T-helper 1 cell treated with Interleukin-12 subunit alpha and Interleukin-12 subunit beta and Interleukin-4 antibody, amounts not matched to agents 30 ng/mL and 1 ng/mL, for 36 hours (primary cell): ENCODE data around the gene ZNF649. TPM values are rescaled to one million over a fixed set of nuclear protein-coding genes. Genes with fewer than 3 reads are reported as not detected.

Experiments
- intact Hi-C: fragments of 100-400 bp; cut with micrococcal nuclease; formaldehyde crosslinking; loops from one replicate; pipeline ENCODE4 v1.15.1; 2024
- total RNA-seq: library from RNA; stranded (reverse); gene quantifications from 2 replicates; pipeline ENCODE4 v1.2.3, GENCODE V29; 2022

ZNF649 gene
- total RNA-seq, result 11.3 and 11.7 TPM in 2 replicates

- intact Hi-C loops, result loop anchor here (1.0 to 10.0 kb wide), 4 partner anchors 23 to 510 kb away; partner anchors contain the start of genes C19orf84, ZNF350 and ZNF613
Measured at GRCh38 chr19:51904331-51905165, at the start of gene ZNF649. Gene ZNF649 (minus strand): TSS chr19:51905017. CDS start chr19:51900107, 4,910 bp downstream.

- intact Hi-C loops, result no loop called here
Measured at GRCh38 chr19:51948975-51949374, 44.2 kb upstream of the ZNF649 start.

DNA sequence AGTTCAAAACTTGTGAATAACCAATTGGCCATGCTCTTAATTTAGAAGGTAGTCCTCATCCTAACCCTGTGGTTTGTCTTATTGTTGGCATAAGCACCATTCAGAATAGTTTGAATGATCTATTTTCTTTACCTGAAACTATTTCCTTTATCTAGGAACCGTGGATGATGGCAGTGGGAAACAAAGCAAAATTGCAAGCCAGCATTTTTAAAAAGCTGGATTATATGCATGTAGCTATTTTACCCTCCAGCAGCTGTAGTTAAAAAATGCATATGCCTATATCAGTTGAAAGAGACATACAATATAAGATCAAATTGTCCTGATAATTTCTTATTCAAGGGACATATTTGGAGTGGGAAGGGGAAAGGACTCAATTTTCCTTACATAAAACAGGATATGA, 41.8 kb upstream of the ZNF649 start:
- intact Hi-C loops, result no loop called here

GRCh38 chr19:51944798-51945552, 40.2 kb upstream of the ZNF649 start:
- intact Hi-C loops, result no loop called here

DNA sequence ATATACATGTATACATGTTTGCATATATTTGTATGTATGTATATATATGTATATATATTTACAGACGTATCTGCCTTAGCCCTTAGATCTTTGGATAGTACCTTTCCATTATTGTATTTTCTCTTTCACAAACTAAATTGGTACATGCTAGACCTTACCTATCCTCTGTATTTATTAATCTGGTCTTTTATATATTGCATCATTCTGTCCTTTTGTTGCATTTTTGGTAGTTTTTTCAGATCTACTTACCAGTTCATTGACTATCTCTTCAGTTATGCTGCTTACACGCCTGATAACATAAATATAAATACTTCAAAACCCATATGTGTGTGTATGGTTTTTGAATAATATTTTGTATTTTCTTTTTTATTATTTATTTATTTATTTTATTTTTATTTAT, 34.1 kb upstream of the ZNF649 start:
- intact Hi-C loops, result no loop called here

- intact Hi-C loops, result no loop called here
Measured at GRCh38 chr19:51931921-51932320, 27.1 kb upstream of the ZNF649 start.

- intact Hi-C loops, result loop anchor here (1.0 to 5.0 kb wide), 12 partner anchors 23 to 1405 kb away; partner anchors contain the start of genes ZNF350, ZNF432, ZNF614 and ZNF615
Measured at GRCh38 chr19:51927859-51928258, 23.0 kb upstream of the ZNF649 start.

- intact Hi-C loops, result loop anchor here (1.0 to 5.0 kb wide), 12 partner anchors 22 to 1406 kb away; partner anchors contain the start of genes ZNF350, ZNF432, ZNF614 and ZNF615
Measured at GRCh38 chr19:51926784-51927741, 22.2 kb upstream of the ZNF649 start, which contains the start of gene ZNF613. Gene ZNF613 (plus strand): TSS chr19:51927472. CDS start chr19:51936221, 8,749 bp downstream.

DNA sequence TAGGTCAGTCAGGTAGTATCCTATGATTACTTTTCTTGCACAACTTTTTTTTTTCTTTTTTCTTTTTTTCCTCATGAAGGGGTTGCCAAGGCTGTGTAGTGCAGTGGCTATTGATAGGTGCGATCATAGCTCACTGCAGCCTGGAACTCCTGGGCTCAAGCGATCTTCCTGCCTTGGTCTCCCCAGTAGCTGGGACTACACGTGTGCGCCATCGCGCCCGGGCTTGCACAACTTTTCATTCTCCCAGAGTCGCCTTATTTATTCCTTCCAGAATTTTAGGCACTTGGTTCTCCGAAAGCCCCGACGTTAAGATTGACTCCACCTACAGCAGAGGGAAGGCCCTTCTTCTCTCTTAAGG, 21.6 kb upstream of the ZNF649 start:
- intact Hi-C loops, result loop anchor here (2.0 to 5.0 kb wide), 2 partner anchors 311 to 1406 kb away; partner anchors contain the start of gene ZNF845

DNA sequence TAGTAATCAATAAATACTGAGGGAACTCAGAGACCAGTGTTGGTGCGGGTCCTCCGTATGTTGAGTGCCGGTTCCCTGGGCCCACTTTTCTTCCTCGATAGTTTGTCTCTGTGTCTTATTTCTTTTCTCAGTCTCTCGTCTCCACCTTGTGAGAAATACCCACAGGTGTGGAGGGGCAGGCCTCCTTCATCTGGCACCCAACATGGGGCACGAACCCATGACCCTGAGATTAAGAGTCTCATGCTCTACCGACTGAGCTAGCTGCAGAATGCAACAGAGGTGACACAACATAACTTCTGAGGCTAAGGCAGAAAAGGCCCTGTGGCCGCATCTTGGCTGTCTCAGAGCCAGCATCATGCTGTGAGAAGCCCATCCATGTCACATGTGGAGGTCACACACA, 17.1 kb upstream of the ZNF649 start:
- intact Hi-C loops, result no loop called here

DNA sequence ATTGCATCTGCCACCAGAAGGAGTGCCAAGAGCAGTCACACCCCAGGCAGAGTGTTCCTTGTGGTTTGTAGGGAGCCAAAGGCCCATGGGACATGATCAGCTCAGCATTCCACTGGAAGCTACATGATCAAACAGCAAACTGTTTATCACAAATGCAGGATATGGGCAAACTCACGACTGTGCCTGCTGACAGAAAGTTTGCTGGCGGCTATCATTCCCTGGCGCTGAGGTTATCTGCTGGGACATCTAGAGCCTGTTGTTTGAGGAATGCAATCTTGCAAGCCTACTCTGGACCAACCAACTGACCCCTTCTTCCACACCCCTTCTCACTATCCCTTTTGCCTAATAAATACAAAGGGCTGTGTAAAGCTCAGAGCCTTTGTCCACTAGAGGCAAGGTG, 14.8 kb upstream of the ZNF649 start:
- intact Hi-C loops, result no loop called here

DNA sequence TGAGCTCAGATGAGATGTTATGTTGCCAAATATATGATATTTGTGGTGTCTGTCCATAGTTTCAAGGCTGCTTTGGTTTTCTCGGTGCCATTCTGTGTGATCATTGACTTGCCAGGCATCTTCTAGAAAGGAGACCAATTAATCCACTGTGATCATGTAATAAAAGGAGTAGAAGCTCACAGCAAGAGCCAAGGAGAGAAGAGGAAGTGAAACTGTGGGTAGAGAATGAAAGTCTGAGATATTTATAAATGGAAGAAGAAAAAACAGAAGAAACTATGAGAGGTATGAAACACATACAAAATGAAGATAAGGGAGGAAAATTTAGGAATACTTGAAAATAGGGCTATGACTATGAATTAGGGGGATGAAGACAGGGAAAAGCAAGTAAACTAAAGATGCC, 11.3 kb upstream of the ZNF649 start:
- intact Hi-C loops, result no loop called here

- intact Hi-C loops, result no loop called here
Measured at GRCh38 chr19:51915324-51915867, 10.6 kb upstream of the ZNF649 start.

GRCh38 chr19:51907981-51908380, 3.2 kb upstream of the ZNF649 start:
- intact Hi-C loops, result loop anchor here (10.0 kb wide), 1 partner anchor 513 kb away; the partner anchor contains the start of gene C19orf84

DNA sequence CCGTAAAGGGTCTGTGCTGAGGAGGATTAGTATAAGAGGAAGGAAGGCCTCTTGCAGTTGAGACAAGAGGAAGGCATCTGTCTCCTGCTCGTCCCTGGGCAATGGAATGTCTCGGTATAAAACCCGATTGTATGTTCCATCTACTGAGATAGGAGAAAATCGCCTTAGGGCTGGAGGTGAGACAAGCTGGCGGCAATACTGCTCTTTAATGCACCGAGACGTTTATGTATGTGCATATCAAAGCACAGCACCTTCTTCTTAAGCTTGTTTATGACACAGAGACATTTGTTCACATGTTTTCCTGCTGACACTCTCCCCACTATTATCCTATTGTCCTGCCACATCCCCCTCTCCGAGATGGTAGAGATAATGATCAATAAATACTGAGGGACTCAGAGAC, 1.3 kb upstream of the ZNF649 start:
- intact Hi-C loops, result loop anchor here (10.0 kb wide), 1 partner anchor 511 kb away; the partner anchor contains the start of gene C19orf84

DNA sequence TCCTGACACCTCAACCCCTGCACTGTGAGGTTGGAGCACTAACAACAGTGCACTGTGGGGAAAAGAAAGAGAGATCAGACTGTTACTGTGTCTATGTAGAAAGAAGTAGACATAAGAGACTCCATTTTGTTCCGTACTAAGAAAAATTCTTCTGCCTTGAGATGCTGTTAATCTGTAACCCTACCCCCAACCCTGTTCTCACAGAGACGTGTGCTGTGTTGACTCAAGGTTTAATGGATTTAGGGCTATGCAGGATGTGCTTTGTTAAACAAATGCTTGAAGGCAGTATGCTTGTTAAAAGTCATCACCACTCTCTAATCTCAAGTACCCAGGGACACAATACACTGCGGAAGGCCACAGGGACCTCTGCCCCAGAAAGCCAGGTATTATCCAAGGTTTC, 822 bp upstream of the ZNF649 start:
- intact Hi-C loops, result loop anchor here (1.0 to 10.0 kb wide), 4 partner anchors 22 to 511 kb away; partner anchors contain the start of genes C19orf84, ZNF350 and ZNF613

- intact Hi-C loops, result loop anchor here (1.0 to 10.0 kb wide), 4 partner anchors 22 to 510 kb away; partner anchors contain the start of genes C19orf84, ZNF350 and ZNF613
Measured at GRCh38 chr19:51905206-51905605, 389 bp upstream of the ZNF649 start.

- intact Hi-C loops, result loop anchor here (10.0 kb wide), 1 partner anchor 508 kb away; the partner anchor contains the start of gene C19orf84
Measured at GRCh38 chr19:51903192-51903591, 1.6 kb downstream of the ZNF649 start.

DNA sequence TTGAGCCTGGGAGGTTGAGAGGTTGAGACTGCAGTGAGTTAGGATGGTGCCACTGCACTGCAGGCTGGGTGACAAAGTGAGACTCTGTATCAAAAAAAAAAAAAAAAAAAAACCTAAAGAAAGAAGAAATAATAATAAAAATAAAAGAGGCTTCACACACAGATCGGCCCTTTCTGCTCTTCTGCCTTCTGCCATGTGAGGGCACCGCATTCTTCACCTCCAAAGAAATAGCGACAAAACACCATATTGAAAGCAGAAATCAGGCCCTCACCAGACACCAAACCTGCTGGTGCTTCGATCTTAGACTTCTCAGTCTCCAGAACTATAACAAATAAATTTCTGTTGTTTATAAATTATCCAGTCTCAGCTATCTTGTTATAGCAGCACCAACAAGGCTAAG, 3.0 kb downstream of the ZNF649 start:
- intact Hi-C loops, result loop anchor here (10.0 kb wide), 1 partner anchor 507 kb away; the partner anchor contains the start of gene C19orf84

GRCh38 chr19:51891193-51891747, 13.5 kb downstream of the ZNF649 start:
- intact Hi-C loops, result no loop called here
